Measurements from ENCODE around the gene PDSS2.
A peak's percentile ranks its signal among the peaks of the same experiment; 100 is the strongest.
"Not testable (repeated sequence)": the region's sequence is repeated elsewhere in the genome, so short reads cannot be mapped to it uniquely, and the experiment has no call there.

PDSS2 gene

DNA sequence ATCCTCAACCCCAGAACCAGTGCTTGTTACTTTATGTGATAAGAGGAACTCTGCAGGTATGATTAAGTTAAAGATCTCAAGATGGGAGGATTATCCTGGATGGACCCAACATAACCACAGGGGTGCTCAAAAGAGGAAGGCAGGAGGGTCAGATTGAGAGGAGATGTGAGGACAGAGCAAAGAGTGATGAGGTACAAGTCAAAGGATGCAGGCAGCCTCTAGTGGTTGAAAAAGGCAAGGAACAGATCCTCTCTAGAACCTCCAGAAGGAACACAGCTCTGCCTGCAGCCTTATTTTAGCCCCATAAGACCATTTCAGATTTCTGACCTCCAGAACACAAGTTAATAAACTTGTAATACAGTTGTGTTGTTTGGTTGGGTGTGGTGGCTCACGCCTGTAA, 41.2 kb downstream of the PDSS2 start:
- DNase-seq (ENCODE audit: low spot score) = peak; percentile 28

DNA sequence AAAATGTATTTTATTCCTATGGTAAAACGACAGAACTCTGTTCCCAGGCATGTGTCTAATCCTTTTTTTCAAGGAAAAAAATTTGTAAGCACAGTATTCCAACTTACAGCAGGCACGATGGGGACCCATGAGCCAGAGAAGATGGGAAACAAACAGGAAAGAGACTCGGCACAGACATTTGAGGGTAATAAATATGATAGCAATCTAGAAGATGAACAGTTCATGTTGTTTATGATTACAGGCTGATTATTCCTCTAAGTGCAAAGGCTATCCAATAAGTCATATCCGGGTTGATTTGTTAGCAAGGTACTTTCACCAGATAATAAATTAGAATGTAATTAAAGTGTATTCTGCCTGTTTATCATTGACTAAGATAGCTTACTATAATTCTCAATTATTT, 43.2 kb downstream of the PDSS2 start:
- DNase-seq (ENCODE audit: low spot score) = no peak

DNA sequence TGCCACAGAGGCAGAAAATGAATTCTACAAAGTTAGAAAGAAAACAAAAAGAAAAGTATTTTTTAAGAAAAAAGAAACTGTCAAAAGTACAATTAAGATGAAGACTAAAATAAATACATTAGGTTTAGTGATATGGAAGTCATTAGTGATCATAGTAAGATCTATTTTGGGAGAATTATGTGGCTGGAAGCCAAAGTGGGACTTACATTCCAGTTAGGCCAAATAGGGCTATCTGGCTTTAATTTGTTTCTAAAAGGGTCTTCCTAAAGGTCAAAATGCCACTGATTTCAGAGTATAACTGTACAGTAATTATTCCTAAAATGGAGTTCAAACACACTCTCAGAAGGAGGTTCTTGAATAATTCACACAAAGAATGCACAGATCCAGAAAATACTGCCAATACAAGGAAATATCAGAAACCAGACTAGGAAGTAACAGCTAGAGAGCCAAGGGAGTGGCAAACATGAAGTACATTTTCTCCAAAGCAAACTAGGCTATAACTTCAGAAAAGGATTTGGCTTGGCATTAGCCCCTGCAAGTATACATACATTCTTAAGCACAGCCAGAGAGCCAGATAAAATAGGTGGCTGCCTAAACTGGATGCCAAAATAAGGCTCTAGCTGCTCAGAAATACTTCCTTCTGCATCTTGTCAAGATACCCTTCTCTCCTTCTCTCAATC, 45.3 kb downstream of the PDSS2 start:
- no peak for DNase-seq (ENCODE audit: low spot score)

DNA sequence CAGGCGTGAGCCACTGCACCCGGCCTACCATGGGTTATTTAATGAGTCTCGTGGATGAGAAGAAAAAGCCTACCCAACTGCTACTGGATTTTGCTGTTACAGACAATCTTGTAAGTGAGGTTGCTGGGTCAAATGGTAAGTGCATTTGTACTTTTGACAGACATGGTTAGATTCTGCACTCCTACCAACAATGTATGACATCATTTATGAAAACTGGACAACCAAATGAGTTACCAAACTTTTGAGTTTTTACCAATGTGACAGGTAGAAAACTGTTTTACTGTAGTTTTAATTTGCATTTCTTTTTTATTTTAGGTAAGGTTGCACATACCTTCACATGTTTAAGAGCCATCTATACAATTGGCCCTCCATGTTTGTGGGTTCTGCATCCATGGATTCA, 48.2 kb downstream of the PDSS2 start:
- DNase-seq (ENCODE audit: low spot score) = no peak

DNA sequence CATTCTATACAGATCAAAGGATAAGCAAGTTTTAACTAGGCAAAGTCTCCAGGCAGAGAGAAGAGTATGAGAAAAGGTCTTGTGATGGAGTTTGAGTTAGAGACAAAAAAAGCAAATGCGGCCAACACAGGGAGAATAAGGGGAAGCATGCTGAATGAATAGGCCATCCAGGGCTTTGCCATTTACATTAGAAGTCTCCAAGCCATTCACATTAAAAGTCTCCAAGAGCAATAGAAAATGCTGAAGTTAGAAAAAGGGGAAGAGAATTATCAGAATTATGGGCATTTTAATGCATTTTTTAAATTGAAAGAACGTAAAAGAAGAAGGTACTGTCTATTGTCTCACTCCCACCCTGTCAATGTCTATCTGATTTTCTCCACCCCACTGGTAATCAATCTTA, 49.4 kb downstream of the PDSS2 start:
- no peak for DNase-seq (ENCODE audit: low spot score)

DNA sequence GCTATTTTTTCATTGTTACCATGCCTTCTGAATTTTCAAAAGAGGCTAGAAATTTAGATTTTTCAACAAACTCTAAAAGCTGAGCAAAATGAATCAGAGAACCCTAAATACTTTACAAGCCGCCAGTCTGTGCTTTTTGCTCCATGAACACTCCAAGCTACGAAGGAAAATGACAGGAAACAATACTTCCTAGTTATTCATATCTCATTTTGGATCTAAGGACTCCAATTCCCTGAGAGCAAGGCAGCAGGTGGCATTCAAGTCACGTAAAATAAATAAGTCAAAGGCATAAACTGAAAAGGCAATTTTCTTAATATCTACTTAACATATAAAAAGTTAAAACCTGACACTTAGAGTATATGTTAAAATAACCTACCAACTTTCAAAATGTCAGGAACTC, 50.6 kb downstream of the PDSS2 start:
- no peak for DNase-seq (ENCODE audit: low spot score)

DNA sequence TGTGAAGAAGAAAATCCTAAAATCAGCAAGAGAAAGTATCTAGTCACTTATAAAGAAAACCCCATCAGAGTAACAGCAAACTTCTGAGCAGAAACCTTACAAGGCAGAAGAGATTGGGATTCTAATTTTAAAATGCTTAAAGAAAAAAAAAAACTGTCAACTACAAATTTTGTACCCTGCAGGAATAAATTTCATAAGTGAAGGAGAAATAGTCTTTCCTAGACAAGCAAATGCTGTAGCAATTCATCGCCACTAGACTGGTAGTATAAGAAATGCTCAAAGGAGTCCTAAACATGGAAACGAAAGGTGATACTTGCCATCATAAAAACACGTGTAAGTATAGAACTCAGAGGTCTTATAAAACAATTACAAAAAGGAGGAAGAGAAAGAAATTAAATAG, 54.4 kb downstream of the PDSS2 start:
- DNase-seq (ENCODE audit: low spot score) = no peak

DNA sequence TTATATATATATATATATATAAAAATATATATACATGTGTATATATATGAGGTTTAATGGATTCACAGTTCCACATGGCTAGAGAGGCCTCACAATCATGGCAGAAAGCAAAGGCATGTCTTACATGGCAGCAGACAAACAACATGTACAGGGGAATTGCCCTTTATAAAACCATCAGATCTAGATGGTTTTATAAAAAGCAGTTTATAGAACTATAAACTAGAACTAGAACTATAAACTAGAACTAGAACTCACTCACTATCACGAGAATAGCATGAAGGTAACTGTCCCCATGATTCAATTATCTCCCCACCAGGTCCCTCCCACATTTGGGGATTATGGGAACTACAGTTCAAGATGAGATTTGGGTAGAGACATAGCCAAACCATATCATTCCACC, 56.8 kb downstream of the PDSS2 start:
- DNase-seq (ENCODE audit: low spot score) = no peak

DNA sequence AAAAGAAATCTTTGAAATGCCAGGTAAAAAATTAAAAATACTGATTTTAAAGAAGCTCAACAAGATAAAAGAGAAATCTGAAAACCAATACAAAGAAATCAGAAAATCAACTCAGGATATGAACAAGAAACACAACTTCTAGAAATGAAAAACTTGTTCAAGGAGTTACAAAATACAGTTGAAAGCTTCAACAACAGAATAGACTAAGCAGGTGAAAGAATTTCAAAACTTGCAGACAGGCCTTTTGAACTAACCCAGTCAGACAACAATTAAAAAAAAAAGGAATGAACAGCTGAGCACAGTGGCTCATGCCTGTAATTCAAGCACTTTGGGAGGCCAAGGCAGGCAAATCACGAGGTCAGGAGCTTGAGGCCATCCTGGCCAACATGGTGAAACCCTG, 57.8 kb downstream of the PDSS2 start:
- DNase-seq (ENCODE audit: low spot score) = no peak

DNA sequence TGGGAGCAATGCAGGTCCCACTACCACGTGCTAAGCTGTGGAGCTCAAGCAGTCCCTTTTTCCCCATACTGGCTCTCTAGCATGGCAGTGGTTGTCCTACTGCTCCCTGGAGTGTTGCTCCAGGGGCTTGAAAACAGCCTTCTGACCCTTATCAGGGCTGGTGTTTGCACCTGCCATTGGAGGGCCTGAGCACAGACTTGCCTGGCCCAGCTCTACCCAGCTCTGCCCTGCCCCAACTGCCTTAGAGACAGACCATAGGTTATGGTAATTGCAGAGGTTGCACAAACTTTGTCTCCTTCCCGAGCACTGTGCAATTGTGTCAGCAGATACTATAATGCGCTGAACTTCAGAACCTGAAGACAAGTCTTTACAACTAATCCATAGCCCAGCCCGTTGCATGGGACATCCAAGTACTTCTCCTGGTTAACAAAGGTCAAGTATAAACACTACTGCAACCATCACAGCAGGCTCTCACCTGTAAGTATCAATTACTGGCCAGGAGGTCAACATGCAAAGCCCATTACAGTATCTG, 58.7 kb downstream of the PDSS2 start:
- DNase-seq (ENCODE audit: low spot score) = no peak

DNA sequence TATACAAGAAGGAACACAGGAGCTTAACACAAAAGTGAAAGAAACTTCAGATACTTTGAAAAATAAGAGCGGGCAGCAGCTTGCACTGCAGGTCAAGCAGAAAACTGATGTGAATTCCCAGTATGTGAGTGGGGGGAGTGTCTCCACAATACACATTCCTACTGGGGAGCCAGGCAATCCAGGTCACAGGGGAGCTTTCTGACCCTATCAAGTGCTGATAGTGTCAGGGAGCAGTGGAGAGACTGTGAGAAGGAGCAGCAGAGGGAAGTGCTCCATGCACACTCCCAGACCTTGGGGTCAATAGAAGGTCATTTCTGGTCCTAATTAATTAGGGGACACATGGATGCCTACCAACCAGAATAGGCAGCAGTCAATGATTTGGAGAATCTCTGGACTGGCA, 59.4 kb downstream of the PDSS2 start:
- no peak for DNase-seq (ENCODE audit: low spot score)

DNA sequence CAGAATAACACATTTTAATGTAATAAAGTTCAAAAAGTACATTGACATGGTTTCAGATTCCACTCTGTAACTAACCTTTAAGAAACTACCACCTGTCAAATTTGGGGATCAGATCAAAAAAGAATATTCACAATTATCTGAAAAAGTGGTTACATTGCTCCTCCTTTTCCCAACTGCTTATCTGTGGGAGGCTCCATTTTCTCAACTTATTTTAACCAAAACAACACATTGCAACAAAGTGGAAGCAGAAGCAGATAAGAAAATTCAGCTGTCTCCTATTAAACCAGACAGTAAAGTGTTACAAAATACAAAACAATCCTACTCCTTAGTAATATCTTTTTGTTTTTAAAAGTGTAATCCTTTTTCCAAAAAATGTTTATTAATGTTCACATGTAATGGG, 61.4 kb downstream of the PDSS2 start:
- DNase-seq (ENCODE audit: low spot score) = no peak

DNA sequence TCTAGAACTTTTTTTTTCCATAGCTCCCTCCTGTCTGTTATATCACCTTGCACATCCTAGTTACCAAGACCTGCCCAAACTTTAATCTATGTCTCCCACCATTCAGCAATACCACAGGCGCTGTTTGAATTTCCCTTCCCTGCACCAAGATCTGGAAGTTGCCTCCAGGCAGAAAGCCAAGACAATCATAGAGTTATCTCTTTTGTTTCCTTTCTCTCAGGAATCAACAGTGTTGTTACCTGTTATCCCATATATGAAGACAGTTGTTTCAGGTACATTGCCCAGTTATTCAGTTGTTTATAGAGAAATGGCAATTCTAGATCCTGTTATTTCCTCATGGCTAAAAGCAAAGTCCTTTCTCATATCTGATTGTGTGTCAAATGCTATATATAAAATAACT, 63.2 kb downstream of the PDSS2 start:
- no peak for DNase-seq (ENCODE audit: low spot score)

DNA sequence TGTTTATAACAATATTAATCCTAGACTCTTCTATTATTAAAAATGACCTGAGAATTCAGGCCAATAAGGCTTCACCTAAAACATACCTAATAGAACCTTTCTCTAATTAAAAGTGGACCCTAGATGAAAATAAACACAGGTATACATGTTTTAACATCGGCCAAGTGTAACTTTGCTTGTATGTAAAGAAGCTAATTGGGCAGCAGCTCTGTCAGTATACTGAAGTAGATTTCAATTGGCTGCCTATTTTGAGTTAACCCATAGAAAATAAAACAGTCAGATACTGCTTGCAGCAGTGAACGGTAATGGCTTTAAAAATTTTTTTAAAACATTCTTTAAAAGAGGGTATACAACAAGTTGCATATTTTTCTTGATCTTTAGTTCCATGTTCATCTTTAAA, 67.3 kb downstream of the PDSS2 start:
- no peak for DNase-seq (ENCODE audit: low spot score)

DNA sequence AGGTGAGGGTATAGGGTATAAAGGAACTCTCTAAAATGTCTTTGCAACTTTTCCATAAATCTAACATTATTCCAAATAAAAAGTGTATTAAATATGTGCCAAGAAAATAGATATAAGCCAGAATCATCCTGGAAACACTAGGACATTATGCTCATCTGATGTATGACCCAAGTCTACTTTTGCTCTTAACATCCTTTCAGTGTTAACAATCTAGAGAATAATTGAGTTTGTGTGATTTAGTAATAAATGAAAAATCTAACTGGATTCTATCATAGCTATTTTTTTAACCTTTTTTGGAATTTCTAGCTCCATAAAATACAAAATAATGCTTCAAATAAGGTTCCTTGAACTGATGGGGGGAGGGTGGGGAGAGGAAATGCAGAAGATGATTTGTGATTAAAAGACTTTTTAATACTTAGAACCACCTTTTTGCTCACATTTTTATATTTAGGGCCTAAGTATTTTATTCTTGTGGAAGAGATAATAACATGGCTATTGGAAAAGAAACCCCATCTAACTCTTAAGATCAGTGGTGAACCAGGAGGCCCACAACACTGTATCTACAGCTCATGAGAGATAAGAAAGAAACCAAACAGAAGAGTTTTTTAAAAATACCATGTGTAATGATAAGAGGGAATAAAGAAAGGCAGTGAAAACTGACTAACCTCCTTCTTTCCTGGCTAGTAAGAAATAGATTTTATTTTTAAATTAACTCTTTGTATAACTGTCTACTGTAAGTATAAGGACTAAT, 68.5 kb downstream of the PDSS2 start:
- no peak for DNase-seq (ENCODE audit: low spot score)

DNA sequence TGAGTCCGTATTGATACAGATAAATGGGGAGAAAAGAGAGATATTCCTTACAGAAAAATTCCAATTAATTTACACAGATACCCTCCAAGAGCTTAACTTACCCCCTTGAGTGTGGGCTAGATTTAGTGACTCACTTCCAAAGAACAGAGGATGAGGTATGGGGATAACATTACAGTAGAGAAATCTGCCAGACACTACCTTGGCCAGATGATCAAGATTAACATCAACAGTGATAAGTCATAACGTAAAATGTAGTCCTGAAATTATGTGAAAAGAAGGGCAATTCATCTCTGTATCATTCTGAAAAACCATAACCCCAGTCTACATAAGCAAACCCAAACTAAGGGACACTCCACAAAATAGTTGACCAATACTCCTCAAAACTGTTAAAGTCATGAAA, 69.3 kb downstream of the PDSS2 start:
- DNase-seq (ENCODE audit: low spot score) = no peak

DNA sequence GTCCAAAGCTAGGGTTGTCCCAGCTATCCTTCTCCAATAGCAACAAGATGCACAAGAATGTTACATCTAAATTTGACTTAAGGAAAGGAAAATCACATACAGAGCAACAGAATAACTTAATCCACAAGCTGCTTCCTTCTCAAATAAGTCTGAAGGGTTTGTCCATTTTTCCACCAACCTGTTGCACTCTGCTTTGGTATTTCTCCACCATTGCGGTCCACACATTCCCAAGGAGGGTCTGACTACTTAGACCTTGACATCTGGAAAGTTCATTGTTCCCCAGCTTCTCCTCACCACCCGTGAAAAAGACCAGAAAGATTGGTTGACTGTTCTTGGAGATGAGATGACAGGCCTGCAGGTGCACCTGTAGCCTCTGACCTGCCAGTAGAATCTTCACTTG, 72.5 kb downstream of the PDSS2 start:
- no peak for DNase-seq (ENCODE audit: low spot score)

DNA sequence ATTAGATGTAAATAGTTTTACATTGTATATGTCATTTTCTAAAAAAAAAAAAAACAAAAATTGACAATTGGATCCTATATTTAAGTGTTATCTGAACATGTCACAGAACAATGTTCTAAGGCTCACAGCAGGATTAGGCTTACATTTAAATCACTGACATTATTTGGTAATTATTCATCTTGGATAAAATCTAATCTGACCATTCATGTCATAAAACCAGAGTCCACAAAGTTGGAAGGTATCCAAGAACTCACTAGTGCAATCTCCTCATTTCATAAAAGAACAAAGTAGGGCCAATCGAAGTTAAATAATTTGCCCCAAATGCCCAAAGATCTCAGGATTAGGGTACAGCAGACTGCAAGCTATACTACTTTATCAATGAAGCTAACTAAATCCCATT, 73.0 kb downstream of the PDSS2 start:
- DNase-seq (ENCODE audit: low spot score) = no peak

DNA sequence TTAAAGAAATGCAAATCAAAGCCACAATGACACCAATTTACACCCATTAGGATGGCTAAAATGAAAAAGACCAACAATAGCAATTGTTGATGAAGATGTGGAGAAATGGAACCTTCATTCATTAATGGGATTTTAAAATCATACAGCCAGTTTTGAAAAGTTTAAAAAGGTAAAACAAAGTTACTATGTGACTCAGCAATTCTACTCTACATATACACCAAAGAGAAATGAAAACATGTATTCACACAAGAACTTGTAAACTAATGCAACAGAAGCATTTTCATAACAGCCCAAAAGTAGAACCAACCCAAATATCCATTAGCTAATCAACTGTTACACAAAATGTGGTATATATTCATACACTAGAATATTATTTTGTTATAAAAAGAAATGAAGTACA, 75.7 kb downstream of the PDSS2 start:
- DNase-seq (ENCODE audit: low spot score) = no peak

DNA sequence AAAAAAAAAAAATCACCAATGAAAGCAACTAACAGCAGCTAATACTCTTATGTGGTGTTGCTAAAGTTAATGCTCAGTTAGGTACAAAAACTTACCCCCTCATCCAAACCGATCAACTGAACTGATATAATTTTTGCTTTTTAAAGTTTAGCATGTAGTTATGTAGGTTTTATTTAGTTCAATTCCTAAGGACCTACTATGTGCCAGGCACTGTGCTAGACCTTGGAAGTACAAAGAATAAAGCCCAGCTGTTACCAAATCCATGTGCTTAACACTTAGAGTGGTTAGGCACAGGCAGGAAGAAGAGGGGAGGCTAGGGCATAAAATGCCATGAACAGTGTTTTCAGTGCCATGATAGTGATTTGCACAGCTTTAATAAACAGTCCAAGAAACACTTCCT, 85.1 kb downstream of the PDSS2 start:
- DNase-seq (ENCODE audit: low spot score) = no peak

DNA sequence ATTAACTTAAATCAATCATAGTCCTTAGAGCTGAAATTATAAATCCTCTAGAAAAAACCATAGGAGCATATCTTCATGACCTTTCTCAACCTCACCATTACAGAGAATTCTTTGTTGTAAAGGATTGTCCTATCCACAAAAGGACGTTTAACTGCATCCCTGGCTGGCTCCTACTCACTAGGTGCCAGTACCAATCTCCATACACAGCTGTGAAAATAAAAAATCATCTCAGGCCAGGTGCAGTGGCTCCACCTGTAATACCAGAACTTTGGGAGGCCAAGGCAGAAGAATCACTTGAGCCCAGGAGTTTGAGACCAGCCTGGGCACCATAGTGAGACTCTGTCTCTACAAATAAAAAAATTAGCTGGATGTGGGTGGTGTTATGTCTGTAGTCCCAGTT, 89.9 kb downstream of the PDSS2 start:
- DNase-seq (ENCODE audit: low spot score) = no peak

DNA sequence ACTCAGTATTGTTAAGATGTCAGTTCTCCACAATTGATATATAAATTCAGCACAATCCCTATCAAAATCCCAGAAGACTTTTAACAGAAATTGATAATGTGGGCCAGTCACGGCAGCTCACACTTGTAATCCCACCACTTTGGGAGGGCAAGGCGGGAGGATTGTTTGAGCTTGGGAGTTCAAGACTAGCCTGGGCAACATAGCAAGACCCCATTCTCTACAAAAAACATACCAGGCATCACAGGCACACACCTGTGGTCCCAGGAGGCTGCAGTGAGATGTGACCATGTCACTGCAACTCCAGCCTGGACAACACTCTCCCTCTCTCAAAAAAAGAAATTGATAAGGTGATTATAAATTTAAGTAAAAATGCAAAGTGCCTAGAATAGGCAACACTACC, 90.9 kb downstream of the PDSS2 start:
- no peak for DNase-seq (ENCODE audit: low spot score)

DNA sequence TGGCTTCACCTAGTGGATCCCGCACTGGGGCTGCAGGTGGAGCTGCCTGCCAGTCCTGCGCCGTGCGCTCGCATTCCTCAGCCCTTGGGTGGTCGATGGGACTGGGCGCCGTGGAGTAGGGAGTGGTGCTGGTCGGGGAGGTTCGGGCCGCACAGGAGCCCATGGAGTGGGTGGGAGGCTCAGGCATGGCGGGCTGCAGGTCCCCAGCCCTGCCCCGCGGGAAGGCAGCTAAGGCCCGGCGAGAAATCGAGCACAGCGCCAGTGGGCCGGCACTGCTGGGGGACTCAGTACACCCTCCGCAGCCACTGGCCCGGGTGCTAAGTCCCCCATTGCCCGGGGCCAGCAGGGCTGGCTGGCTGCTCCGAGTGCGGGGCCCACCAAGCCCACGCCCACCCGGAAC, 95.2 kb downstream of the PDSS2 start:
- not testable (repeated sequence) for DNase-seq (ENCODE audit: low spot score)

Data from cerebellar cortex (tissue), 1 donor.